GM12878 (cell line): ENCODE results near the gene ERVFRD-1. TPM values are rescaled to one million over a fixed set of nuclear protein-coding genes. Genes with fewer than 3 reads are reported as not detected.

Source experiments
- ATAC-seq: fragments of 200-7000 bp; cut with Tn5 transposase; 3 replicates; pipeline ENCODE4 v1.9.1; 2020; ENCODE audit warnings: mild to moderate bottlenecking, moderate library complexity
- BruUV-seq: library from RNA; stranded (reverse); fragments of 400-500 nt; replicated peaks from 2 replicates; lab custom pipeline; 2021; lab: Mats Ljungman, UMichigan
- CTCF ChIA-PET: fragments of 300-600 bp; sonication (Branson Sonifier 250); formaldehyde crosslinking; extraction: SDS; loops from one replicate; lab custom pipeline; 2021; ENCODE audit warnings: inconsistent platforms; lab: Yijun Ruan, JAX
- POLR2A ChIA-PET: fragments of 350-600 bp; formaldehyde crosslinking; extraction: SDS; loops from one replicate; lab custom pipeline; 2021; ENCODE audit warnings: inconsistent platforms; lab: Charles Lee
- RAD21 ChIA-PET: fragments of 300-600 bp; sonication (Branson Sonifier 250); formaldehyde crosslinking; loops from one replicate; lab custom pipeline; 2023; ENCODE audit warnings: antibody characterized with exemption; ENCODE audit not compliant: unreplicated experiment; lab: Charles Lee
- SMC1A ChIA-PET: fragments of 300-600 bp; sonication (Branson Sonifier 250); formaldehyde crosslinking; loops from one replicate; lab custom pipeline; 2023; ENCODE audit not compliant: unreplicated experiment, uncharacterized antibody; lab: Charles Lee
- DNase-seq: peaks from one replicate; pipeline ENCODE4 v3.0.0-alpha.2; 2011; ENCODE audit warnings: low read depth, low spot score
- FAIRE-seq: peaks from 3 replicates; lab custom pipeline; 2011; peaks lifted over from hg19 to GRCh38; lab: Jason Lieb, UNC
- H2AFZ ChIP-seq: 2 replicates; pipeline ENCODE4 v1.6.0; 2011; ENCODE audit warnings: low read depth, low read length, control low read depth; ENCODE audit not compliant: control insufficient read depth
- H3K27ac ChIP-seq: 2 replicates; pipeline ENCODE4 v1.5.1; 2011; ENCODE audit warnings: control low read depth; ENCODE audit not compliant: control insufficient read depth, insufficient read depth
- H3K27me3 ChIP-seq, 2 experiments: replicated peaks in 1 of 2; 2 replicates each; pipeline versions ENCODE4 v1.6.0 to v1.6.1; 2011; ENCODE audit warnings: low read length in 1 of 2; ENCODE audit not compliant: control insufficient read depth in 2 of 2, insufficient read depth in 2 of 2
- H3K36me3 ChIP-seq, 2 experiments: 2 replicates each; pipeline ENCODE4 v1.5.1; 2011; ENCODE audit warnings: low read length in 1 of 2; ENCODE audit not compliant: control insufficient read depth in 2 of 2, insufficient read depth in 2 of 2
- H3K4me1 ChIP-seq: 2 replicates; pipeline ENCODE4 v1.6.1; 2011; ENCODE audit warnings: mild to moderate bottlenecking, low read length, moderate library complexity, mixed read lengths; ENCODE audit not compliant: control insufficient read depth, insufficient read depth
- H3K4me2 ChIP-seq: 2 replicates; pipeline ENCODE4 v1.6.0; 2011; ENCODE audit warnings: control low read depth; ENCODE audit not compliant: control insufficient read depth, insufficient read depth
- H3K4me3 ChIP-seq: fragments of 200-600 bp; sonication (generic); 2 replicates; pipeline ENCODE4 v1.5.1; 2016
- H3K79me2 ChIP-seq: 2 replicates; pipeline ENCODE4 v1.6.0; 2011; ENCODE audit warnings: low read length; ENCODE audit not compliant: control insufficient read depth, insufficient read depth
- H3K9ac ChIP-seq: 2 replicates; pipeline ENCODE4 v1.8.0; 2011; ENCODE audit warnings: low read length, control low read depth, mixed read lengths; ENCODE audit not compliant: control insufficient read depth, insufficient read depth
- H3K9me3 ChIP-seq: replicated peaks from 3 replicates; pipeline ENCODE4 v1.5.1; 2011; ENCODE audit warnings: mild to moderate bottlenecking, low read length; ENCODE audit not compliant: control insufficient read depth, insufficient read depth
- H4K20me1 ChIP-seq: 2 replicates; pipeline ENCODE4 v1.6.0; 2011; ENCODE audit not compliant: control insufficient read depth, insufficient read depth
- CBX5 ChIP-seq: sonication (generic); IDR thresholded peaks from 2 replicates; pipeline ENCODE4 v1.6.1; 2016; ENCODE audit warnings: low read depth, moderate library complexity, mild to moderate bottlenecking, inconsistent platforms
- CEBPZ ChIP-seq: fragments of 150-350 bp; IDR thresholded peaks from 2 replicates; pipeline ENCODE4 v1.6.1; 2016; ENCODE audit warnings: low read depth, low read length
- EGR1 ChIP-seq, 2 experiments: IDR thresholded peaks; 1 replicate in 1 of 2; 2 replicates in 1 of 2; pipeline ENCODE4 v1.6.1; 2011 to 2012; ENCODE audit warnings: low read depth in 2 of 2, low read length in 2 of 2, borderline replicate concordance in 1 of 2, mild to moderate bottlenecking in 1 of 2, moderate library complexity in 1 of 2
- EZH2 ChIP-seq: IDR thresholded peaks from 2 replicates; pipeline ENCODE4 v1.6.1; 2012; ENCODE audit warnings: low read depth, mild to moderate bottlenecking, control low read depth, inconsistent platforms, low read length, borderline replicate concordance; ENCODE audit not compliant: control insufficient read depth
- MTA3 ChIP-seq: IDR thresholded peaks from 2 replicates; pipeline ENCODE4 v1.6.1; 2012; ENCODE audit warnings: low read length, inconsistent platforms, borderline replicate concordance
- NBN ChIP-seq: fragments of 450-650 bp; IDR thresholded peaks from 2 replicates; pipeline ENCODE4 v1.6.1; 2016
- NFIC ChIP-seq: IDR thresholded peaks from 2 replicates; pipeline ENCODE4 v1.6.1; 2012; ENCODE audit warnings: low read depth, mild to moderate bottlenecking, inconsistent platforms, low read length, moderate library complexity
- NFYA ChIP-seq: IDR thresholded peaks from 2 replicates; pipeline ENCODE4 v1.6.1; 2011; ENCODE audit warnings: low read depth, mild to moderate bottlenecking, low read length, improper control_type of control experiment, borderline replicate concordance
- PML ChIP-seq: IDR thresholded peaks from 2 replicates; pipeline ENCODE4 v1.6.1; 2012; ENCODE audit warnings: low read length, inconsistent platforms
- TCF12 ChIP-seq: IDR thresholded peaks from 2 replicates; pipeline ENCODE4 v1.6.1; 2011; ENCODE audit warnings: low read depth, mild to moderate bottlenecking, low read length
- ZNF207 ChIP-seq: fragments of 450-650 bp; IDR thresholded peaks from 2 replicates; pipeline ENCODE4 v1.6.1; 2014; ENCODE audit warnings: antibody characterized with exemption, mild to moderate bottlenecking, borderline replicate concordance
- ZNF384 ChIP-seq: IDR thresholded peaks from 2 replicates; pipeline ENCODE4 v1.6.1; 2012; ENCODE audit warnings: low read depth, mild to moderate bottlenecking, low read length, improper control_type of control experiment, borderline replicate concordance
- in situ Hi-C: fragments of 300-500 bp; cut with MboI; formaldehyde crosslinking; loops from 9 replicates; pipeline ENCODE4 v1.14.3; 2018; ENCODE audit warnings: mixed read lengths
- intact Hi-C: fragments of 100-400 bp; cut with micrococcal nuclease; formaldehyde crosslinking; loops from one replicate; pipeline ENCODE4 v1.14.2; 2022; ENCODE audit not compliant: unreplicated experiment
- polyA plus RNA-seq, 11 experiments: library from polyadenylated mRNA; depleted of rRNA in 4 of 11; unstranded in 6 of 11; stranded (reverse) in 5 of 11; fragments of >200 nt; fragmentation: Nextera tagmentation in 4 of 11; fragmentation: Illumina TruSeq in 1 of 11; extraction: Ambion mirVana in 4 of 11; extraction: Trizol in 1 of 11; gene quantifications; 1 replicate in 1 of 11; 2 replicates in 10 of 11; pipeline versions ENCODE4 v1.2.1 to v1.2.3, GENCODE V29; 2011 to 2016; ENCODE audit warnings: inconsistent platforms in 2 of 11, missing spikeins in 2 of 11, low read depth in 1 of 11
- total RNA-seq, 4 experiments: library from RNA; depleted of rRNA in 3 of 4; stranded (reverse); fragments of >200 nt in 3 of 4; fragmentation: Illumina TruSeq in 1 of 4; extraction: Trizol in 1 of 4; gene quantifications; 2 replicates each; pipeline versions ENCODE4 v1.2.1 to v1.2.3, GENCODE V29; 2013 to 2021
- TF ChIP-seq, protein P1 (sequence below): IDR thresholded peaks from 2 replicates; pipeline ENCODE4 v1.6.1; 2012; ENCODE audit warnings: low read length, inconsistent platforms
- TF ChIP-seq, protein P2 (sequence below): IDR thresholded peaks from 2 replicates; pipeline ENCODE4 v1.6.1; 2012; ENCODE audit warnings: low read depth, low read length, improper control_type of control experiment
- TF ChIP-seq, protein P3 (sequence below): fragments of 450-650 bp; IDR thresholded peaks from 2 replicates; pipeline ENCODE4 v1.6.1; 2018; ENCODE audit warnings: mild to moderate bottlenecking, low read depth, moderate library complexity; ENCODE audit not compliant: partially characterized antibody

The ERVFRD-1 gene
- total and polyA plus RNA-seq, 10 of the 15 experiments (the other 5 are each of a cell fraction or from before 2014, with no cell fraction given) = 0.03 to 0.11 (median 0.07) TPM; not detected in 7

DNA sequence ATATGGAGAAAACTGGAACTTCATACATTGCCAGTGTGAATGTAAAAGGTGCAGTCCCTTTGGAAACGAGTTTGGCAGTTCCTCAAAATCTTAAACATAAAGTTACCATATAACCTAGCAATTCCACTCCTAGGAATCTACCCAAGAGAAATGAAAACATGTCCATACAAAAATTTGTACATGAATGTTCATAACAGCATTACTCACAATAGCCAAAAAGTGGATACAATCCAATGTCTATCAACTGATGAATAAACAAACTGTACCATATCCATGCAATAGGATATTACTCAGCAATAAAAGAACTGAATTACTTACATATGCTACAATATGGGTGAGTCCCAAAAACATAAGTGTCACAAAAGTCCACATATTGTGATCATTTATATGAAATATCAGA is 48.7 kb upstream of the ERVFRD-1 start (continued):
- TF ChIP-seq, protein P1, sequence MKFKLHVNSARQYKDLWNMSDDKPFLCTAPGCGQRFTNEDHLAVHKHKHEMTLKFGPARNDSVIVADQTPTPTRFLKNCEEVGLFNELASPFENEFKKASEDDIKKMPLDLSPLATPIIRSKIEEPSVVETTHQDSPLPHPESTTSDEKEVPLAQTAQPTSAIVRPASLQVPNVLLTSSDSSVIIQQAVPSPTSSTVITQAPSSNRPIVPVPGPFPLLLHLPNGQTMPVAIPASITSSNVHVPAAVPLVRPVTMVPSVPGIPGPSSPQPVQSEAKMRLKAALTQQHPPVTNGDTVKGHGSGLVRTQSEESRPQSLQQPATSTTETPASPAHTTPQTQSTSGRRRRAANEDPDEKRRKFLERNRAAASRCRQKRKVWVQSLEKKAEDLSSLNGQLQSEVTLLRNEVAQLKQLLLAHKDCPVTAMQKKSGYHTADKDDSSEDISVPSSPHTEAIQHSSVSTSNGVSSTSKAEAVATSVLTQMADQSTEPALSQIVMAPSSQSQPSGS = no peak
- TF ChIP-seq NFIC = no peak

DNA sequence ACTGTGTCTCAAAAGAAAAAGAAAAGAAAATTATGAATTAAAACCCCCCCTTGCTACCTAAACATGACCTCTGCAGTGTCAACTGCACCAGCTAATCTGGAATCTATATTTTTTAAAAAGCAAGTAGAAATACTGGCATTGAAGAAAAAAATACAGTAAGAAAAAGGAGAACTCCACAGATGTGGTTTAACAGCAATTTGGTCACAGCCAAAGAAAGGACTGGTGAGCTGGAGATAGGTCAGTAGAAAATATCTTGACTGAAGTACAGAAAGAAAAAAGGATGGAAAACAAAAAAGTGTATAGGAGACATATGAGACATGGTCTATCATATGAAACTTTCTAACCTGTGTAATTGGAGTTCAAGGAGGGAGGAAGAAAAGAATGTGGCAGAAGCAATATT is 44.1 kb upstream of the ERVFRD-1 start:
- Histone ChIP-seq H3K4me3 (no peak overlapping the region), H3K36me3 (no peaks in the 10 kb centered on the region), H3K4me2 (no peak overlapping the region), H3K27me3 (no peaks in the 10 kb centered on the region), H3K79me2 (no peaks in the 10 kb centered on the region), H3K9me3 (no peaks in the 10 kb centered on the region), H3K9ac (no peak overlapping the region), H3K27ac (no peak overlapping the region), H3K4me1 (no peaks in the 10 kb centered on the region), H4K20me1 (no peaks in the 10 kb centered on the region), H2AFZ (no peak overlapping the region)
- CTCF ChIA-PET = interaction anchor here (0.7 to 6.1 kb wide), 6 partner anchors 7 to 340 kb away, joined by 3 to 33 read pairs (median 8); no protein-coding TSS in a partner anchor
- SMC1A ChIA-PET = interaction anchor here (0.6 to 14.1 kb wide), 6 partner anchors 12 to 340 kb away, joined by 3 to 208 read pairs (median 4); no protein-coding TSS in a partner anchor
- FAIRE-seq (no peak), ATAC-seq (no peak), DNase-seq (no peak)
- intact Hi-C loops = no loop called here
- in situ Hi-C loops = no loop called here
- POLR2A ChIA-PET = no interaction called here
- no TSS peak for BruUV-seq
- RAD21 ChIA-PET = interaction anchor here (1.0 to 4.2 kb wide), 2 partner anchors 211 to 340 kb away, joined by 3 to 18 read pairs; no protein-coding TSS in a partner anchor
- TF ChIP-seq EGR1 (IDR thresholded peaks at IDR 0.05; ENCODE audit: borderline replicate concordance in 1 of 2, low read depth in 2 of 2, low read length in 2 of 2) = no peak
- no peak for TF ChIP-seq NFYA
- no peak for TF ChIP-seq EZH2
- no peak for TF ChIP-seq MTA3
- no peak for TF ChIP-seq CEBPZ
- TF ChIP-seq ZNF384 = no peak
- no peak for TF ChIP-seq CBX5
- TF ChIP-seq, protein P2, sequence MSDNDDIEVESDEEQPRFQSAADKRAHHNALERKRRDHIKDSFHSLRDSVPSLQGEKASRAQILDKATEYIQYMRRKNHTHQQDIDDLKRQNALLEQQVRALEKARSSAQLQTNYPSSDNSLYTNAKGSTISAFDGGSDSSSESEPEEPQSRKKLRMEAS = no peak
- TF ChIP-seq PML = no peak
- TF ChIP-seq, protein P3, sequence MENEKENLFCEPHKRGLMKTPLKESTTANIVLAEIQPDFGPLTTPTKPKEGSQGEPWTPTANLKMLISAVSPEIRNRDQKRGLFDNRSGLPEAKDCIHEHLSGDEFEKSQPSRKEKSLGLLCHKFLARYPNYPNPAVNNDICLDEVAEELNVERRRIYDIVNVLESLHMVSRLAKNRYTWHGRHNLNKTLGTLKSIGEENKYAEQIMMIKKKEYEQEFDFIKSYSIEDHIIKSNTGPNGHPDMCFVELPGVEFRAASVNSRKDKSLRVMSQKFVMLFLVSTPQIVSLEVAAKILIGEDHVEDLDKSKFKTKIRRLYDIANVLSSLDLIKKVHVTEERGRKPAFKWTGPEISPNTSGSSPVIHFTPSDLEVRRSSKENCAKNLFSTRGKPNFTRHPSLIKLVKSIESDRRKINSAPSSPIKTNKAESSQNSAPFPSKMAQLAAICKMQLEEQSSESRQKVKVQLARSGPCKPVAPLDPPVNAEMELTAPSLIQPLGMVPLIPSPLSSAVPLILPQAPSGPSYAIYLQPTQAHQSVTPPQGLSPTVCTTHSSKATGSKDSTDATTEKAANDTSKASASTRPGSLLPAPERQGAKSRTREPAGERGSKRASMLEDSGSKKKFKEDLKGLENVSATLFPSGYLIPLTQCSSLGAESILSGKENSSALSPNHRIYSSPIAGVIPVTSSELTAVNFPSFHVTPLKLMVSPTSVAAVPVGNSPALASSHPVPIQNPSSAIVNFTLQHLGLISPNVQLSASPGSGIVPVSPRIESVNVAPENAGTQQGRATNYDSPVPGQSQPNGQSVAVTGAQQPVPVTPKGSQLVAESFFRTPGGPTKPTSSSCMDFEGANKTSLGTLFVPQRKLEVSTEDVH = no peak
- TF ChIP-seq ZNF207 = no peak
- no peak for TF ChIP-seq NBN
- no peak for TF ChIP-seq TCF12
